AG04450 (cell line): Measurements from ENCODE around the gene NAT8L. TPM values are rescaled to one million over a fixed set of nuclear protein-coding genes. Genes with fewer than 3 reads are reported as not detected.

Source experiments
- CTCF ChIA-PET: fragments of 300-600, 350-600 bp; formaldehyde crosslinking; extraction: SDS; loops from one replicate; lab custom pipeline; 2022; ENCODE audit warnings: antibody characterized with exemption, inconsistent platforms; lab: Charles Lee
- POLR2A ChIA-PET: fragments of 350-600 bp; formaldehyde crosslinking; extraction: SDS; loops from one replicate; lab custom pipeline; 2021; ENCODE audit warnings: antibody characterized with exemption, inconsistent platforms; lab: Yijun Ruan, JAX
- DNase-seq: peaks from one replicate; pipeline ENCODE4 v3.0.0-alpha.2; 2011; ENCODE audit warnings: low read depth, low spot score
- H3K27ac ChIP-seq: one replicate; pipeline ENCODE4 v1.5.1; 2012; ENCODE audit warnings: low read depth, low read length, control low read depth
- H3K27me3 ChIP-seq: one replicate; pipeline ENCODE4 v1.6.0; 2012; ENCODE audit warnings: low read length; ENCODE audit not compliant: control insufficient read depth, insufficient read depth
- H3K4me3 ChIP-seq: 2 replicates; pipeline ENCODE4 v1.5.1; 2011; ENCODE audit warnings: mild to moderate bottlenecking, low read depth, low read length, control low read depth
- H3K9me3 ChIP-seq: 2 replicates; pipeline ENCODE4 v1.5.1; 2012; ENCODE audit warnings: low read length; ENCODE audit not compliant: control insufficient read depth, insufficient read depth
- CTCF ChIP-seq: IDR thresholded peaks from 2 replicates; pipeline ENCODE4 v1.5.1; 2011; ENCODE audit warnings: low read depth, low read length, control low read depth, inconsistent platforms
- polyA plus RNA-seq: library from polyadenylated mRNA; depleted of rRNA; stranded (reverse); fragments of >200 nt; gene quantifications from 2 replicates; pipeline ENCODE4 v1.2.3, GENCODE V29; 2011

Gene NAT8L
- polyA plus RNA-seq, 1 experiment, result not detected

GRCh38 chr4:2049381-2049780 lies 9.7 kb upstream of the NAT8L start:
- POLR2A ChIA-PET, result no interaction called here
- CTCF ChIA-PET, result no interaction called here

GRCh38 chr4:2049811-2050210 lies 9.3 kb upstream of the NAT8L start:
- CTCF ChIA-PET, result interaction anchor here (0.6 kb wide), 1 partner anchor 282 kb away, joined by 5 read pairs; no protein-coding TSS in a partner anchor
- POLR2A ChIA-PET, result no interaction called here
- H3K9me3 ChIP-seq, result peaks cover 1% of the 10 kb centered on the region
- H3K27me3 ChIP-seq, result peaks cover 29% of the 10 kb centered on the region
- no peak overlapping the region for H3K4me3 ChIP-seq
- no peak for DNase-seq
- H3K27ac ChIP-seq, result no peak overlapping the region
- no peak for TF ChIP-seq CTCF

More at GRCh38 chr4:2049381-2049780, 9.7 kb upstream of the NAT8L start:
- TF ChIP-seq CTCF, result no peak
- DNase-seq, result no peak
- no peak overlapping the region for H3K27ac ChIP-seq
- H3K4me3 ChIP-seq, result no peak overlapping the region
- peaks cover 29% of the 10 kb centered on the region for H3K27me3 ChIP-seq
- peaks cover 6% of the 10 kb centered on the region for H3K9me3 ChIP-seq

- DNase-seq, result no peak
- Histone ChIP-seq H3K9me3 (no peaks in the 10 kb centered on the region; the same call in 1 of the 2 replicates), H3K27me3 (peaks cover 34% of the 10 kb centered on the region), H3K27ac (no peak overlapping the region), H3K4me3 (no peak overlapping the region)
- CTCF ChIA-PET, result no interaction called here
- TF ChIP-seq CTCF, result no peak
- POLR2A ChIA-PET, result no interaction called here
These were observed 8.0 kb upstream of the NAT8L start for GRCh38 chr4:2051086-2051485.

- no peak overlapping the region for H3K4me3 ChIP-seq
- no peaks in the 10 kb centered on the region for H3K9me3 ChIP-seq
- H3K27me3 ChIP-seq, result peaks cover 45% of the 10 kb centered on the region
- TF ChIP-seq CTCF, result no peak
- no peak for DNase-seq
- ChIA-PET CTCF (no interaction called here), POLR2A (no interaction called here)
- H3K27ac ChIP-seq, result no peak overlapping the region
These were observed 4.9 kb upstream of the NAT8L start for GRCh38 chr4:2054217-2054616.

- ChIA-PET POLR2A (interaction anchor here (0.6 kb wide), 1 partner anchor 996 kb away, joined by 5 read pairs; no protein-coding TSS in a partner anchor), CTCF (no interaction called here)
- no peak for TF ChIP-seq CTCF
These were observed 1.6 kb upstream of the NAT8L start for GRCh38 chr4:2057382-2058065.

More at GRCh38 chr4:2057382-2058065, 1.6 kb upstream of the NAT8L start:
- DNase-seq, result no peak
- Histone ChIP-seq H3K4me3 (no peak overlapping the region), H3K27ac (no peak overlapping the region), H3K27me3 (peaks cover 41% of the 10 kb centered on the region), H3K9me3 (no peaks in the 10 kb centered on the region)
